ENCODE data around the gene ZNF575. TPM values are rescaled to one million over a fixed set of nuclear protein-coding genes. Genes with fewer than 3 reads are reported as not detected.
A peak's percentile ranks its signal among the peaks of the same experiment; 100 is the strongest.

Gene ZNF575
- total and polyA plus RNA-seq, 10 of the 15 experiments (the other 5 are each of a cell fraction or from before 2014, with no cell fraction given): 0.18 to 2.8 (median 0.75) TPM

GRCh38 chr19:43575156-43575950, 42.4 kb downstream of the ZNF575 start, which contains the start of the genes PINLYP and XRCC1:
TSS of gene PINLYP (plus strand) at chr19:43575801. CDS start at chr19:43577192, 1,391 bp downstream.
TSS of gene XRCC1 (minus strand) at chr19:43575527. CDS start at chr19:43575458, 69 bp downstream.
- Histone ChIP-seq H4K20me1 (ENCODE audit: control insufficient read depth, insufficient read depth) (no peaks in the 10 kb centered on the region), H3K27ac (ENCODE audit: control insufficient read depth, insufficient read depth) (peak within 1 kb of the TSS; percentile 78), H3K4me3 (peak within 1 kb of the TSS; percentile 95), H3K36me3 (ENCODE audit: control insufficient read depth in 2 of 2, insufficient read depth in 2 of 2, low read length in 1 of 2) (no peaks in the 10 kb centered on the region), H3K27me3 (replicated peaks in 1 of 2; ENCODE audit: control insufficient read depth in 2 of 2, insufficient read depth in 2 of 2, low read length in 1 of 2) (no peaks in the 10 kb centered on the region), H3K79me2 (ENCODE audit: control insufficient read depth, insufficient read depth, low read length) (peaks cover 9% of the 10 kb centered on the region), H3K4me2 (ENCODE audit: control insufficient read depth, insufficient read depth) (peak within 1 kb of the TSS; percentile 81), H3K9ac (ENCODE audit: control insufficient read depth, insufficient read depth, low read length) (peak within 1 kb of the TSS; percentile 87), H3K4me1 (ENCODE audit: control insufficient read depth, insufficient read depth, low read length) (peaks cover 5% of the 10 kb centered on the region), H3K9me3 (replicated peaks; ENCODE audit: control insufficient read depth, insufficient read depth, low read length) (no peaks in the 10 kb centered on the region), H2AFZ (ENCODE audit: control insufficient read depth, low read depth, low read length) (peak within 1 kb of the TSS; percentile 73)
- intact Hi-C loops (cut with micrococcal nuclease; ENCODE audit: unreplicated experiment) (loop anchor here (1.0 kb wide), 2 partner anchors 21 to 44 kb away; partner anchors contain the start of genes IRGQ, ZNF428 and ZNF576), in situ Hi-C loops (cut with MboI) (no loop called here)
- RAD21 ChIA-PET (ENCODE audit: unreplicated experiment): interaction anchor here (1.1 to 2.4 kb wide), 4 partner anchors 10 to 44 kb away, joined by 3 to 33 read pairs (median 4); partner anchors contain the start of genes IRGQ and ZNF576
- BruUV-seq (replicated peaks): no TSS peak
- FAIRE-seq (peak; percentile 98), ATAC-seq (peak; percentile 99), DNase-seq (ENCODE audit: low read depth, low spot score) (peak; percentile 93)
- WGBS (ENCODE audit: insufficient coverage, insufficient replicate concordance, low lambda C conversion rate, missing lambda C conversion rate): 1% methylated on average over 51 of the region's 51 CpGs
- POLR2A ChIA-PET: interaction anchor here (0.6 to 2.6 kb wide), 9 partner anchors 9 to 1455 kb away, joined by 3 to 22 read pairs (median 5); partner anchors contain the start of genes IRGQ, ZNF575 and ZNF576
- SMC1A ChIA-PET (ENCODE audit: uncharacterized antibody, unreplicated experiment): interaction anchor here (1.3 to 3.1 kb wide), 7 partner anchors 12 to 76 kb away, joined by 3 to 25 read pairs (median 6); partner anchors contain the start of genes IRGQ, ZNF575 and ZNF576
- CTCF ChIA-PET: interaction anchor here (0.7 to 9.0 kb wide), 9 partner anchors 10 to 128 kb away, joined by 3 to 99 read pairs (median 4); partner anchors contain the start of genes IRGQ, ZNF575 and ZNF576
- TF ChIP-seq SMAD1 (IDR thresholded peaks at IDR 0.05; ENCODE audit: low read depth, partially characterized antibody): no peak
- no peak for TF ChIP-seq ASH2L (IDR thresholded peaks at IDR 0.05; ENCODE audit: borderline replicate concordance, low read depth)
- TF ChIP-seq RUNX3 (IDR thresholded peaks at IDR 0.05; ENCODE audit: low read length): no peak
- peak; percentile 40 for TF ChIP-seq SIX5 (IDR thresholded peaks at IDR 0.05; ENCODE audit: low read depth, low read length, severe bottlenecking)
- TF ChIP-seq BCL11A (IDR thresholded peaks at IDR 0.05; ENCODE audit: low read depth, low read length): no peak
- no peak for TF ChIP-seq STAT3 (IDR thresholded peaks at IDR 0.05; ENCODE audit: low read depth, low read length)
- TF ChIP-seq IKZF2 (IDR thresholded peaks at IDR 0.05): peak in 1 of 2 experiments; percentile 41; a peak in 1 of 4 replicates
- TF ChIP-seq ZNF384 (IDR thresholded peaks at IDR 0.05; ENCODE audit: borderline replicate concordance, low read depth, low read length): no peak
- TF ChIP-seq RFX5 (IDR thresholded peaks at IDR 0.05; ENCODE audit: low read depth, low read length): peak; percentile 98
- TF ChIP-seq, protein P1, sequence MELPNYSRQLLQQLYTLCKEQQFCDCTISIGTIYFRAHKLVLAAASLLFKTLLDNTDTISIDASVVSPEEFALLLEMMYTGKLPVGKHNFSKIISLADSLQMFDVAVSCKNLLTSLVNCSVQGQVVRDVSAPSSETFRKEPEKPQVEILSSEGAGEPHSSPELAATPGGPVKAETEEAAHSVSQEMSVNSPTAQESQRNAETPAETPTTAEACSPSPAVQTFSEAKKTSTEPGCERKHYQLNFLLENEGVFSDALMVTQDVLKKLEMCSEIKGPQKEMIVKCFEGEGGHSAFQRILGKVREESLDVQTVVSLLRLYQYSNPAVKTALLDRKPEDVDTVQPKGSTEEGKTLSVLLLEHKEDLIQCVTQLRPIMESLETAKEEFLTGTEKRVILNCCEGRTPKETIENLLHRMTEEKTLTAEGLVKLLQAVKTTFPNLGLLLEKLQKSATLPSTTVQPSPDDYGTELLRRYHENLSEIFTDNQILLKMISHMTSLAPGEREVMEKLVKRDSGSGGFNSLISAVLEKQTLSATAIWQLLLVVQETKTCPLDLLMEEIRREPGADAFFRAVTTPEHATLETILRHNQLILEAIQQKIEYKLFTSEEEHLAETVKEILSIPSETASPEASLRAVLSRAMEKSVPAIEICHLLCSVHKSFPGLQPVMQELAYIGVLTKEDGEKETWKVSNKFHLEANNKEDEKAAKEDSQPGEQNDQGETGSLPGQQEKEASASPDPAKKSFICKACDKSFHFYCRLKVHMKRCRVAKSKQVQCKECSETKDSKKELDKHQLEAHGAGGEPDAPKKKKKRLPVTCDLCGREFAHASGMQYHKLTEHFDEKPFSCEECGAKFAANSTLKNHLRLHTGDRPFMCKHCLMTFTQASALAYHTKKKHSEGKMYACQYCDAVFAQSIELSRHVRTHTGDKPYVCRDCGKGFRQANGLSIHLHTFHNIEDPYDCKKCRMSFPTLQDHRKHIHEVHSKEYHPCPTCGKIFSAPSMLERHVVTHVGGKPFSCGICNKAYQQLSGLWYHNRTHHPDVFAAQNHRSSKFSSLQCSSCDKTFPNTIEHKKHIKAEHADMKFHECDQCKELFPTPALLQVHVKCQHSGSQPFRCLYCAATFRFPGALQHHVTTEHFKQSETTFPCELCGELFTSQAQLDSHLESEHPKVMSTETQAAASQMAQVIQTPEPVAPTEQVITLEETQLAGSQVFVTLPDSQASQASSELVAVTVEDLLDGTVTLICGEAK (IDR thresholded peaks at IDR 0.05; ENCODE audit: borderline replicate concordance): no peak
- TF ChIP-seq ZNF217 (IDR thresholded peaks at IDR 0.05): no peak
- TF ChIP-seq PBX3 (IDR thresholded peaks at IDR 0.05; ENCODE audit: insufficient replicate concordance, low read depth, low read length): no peak
- TF ChIP-seq, protein P2, sequence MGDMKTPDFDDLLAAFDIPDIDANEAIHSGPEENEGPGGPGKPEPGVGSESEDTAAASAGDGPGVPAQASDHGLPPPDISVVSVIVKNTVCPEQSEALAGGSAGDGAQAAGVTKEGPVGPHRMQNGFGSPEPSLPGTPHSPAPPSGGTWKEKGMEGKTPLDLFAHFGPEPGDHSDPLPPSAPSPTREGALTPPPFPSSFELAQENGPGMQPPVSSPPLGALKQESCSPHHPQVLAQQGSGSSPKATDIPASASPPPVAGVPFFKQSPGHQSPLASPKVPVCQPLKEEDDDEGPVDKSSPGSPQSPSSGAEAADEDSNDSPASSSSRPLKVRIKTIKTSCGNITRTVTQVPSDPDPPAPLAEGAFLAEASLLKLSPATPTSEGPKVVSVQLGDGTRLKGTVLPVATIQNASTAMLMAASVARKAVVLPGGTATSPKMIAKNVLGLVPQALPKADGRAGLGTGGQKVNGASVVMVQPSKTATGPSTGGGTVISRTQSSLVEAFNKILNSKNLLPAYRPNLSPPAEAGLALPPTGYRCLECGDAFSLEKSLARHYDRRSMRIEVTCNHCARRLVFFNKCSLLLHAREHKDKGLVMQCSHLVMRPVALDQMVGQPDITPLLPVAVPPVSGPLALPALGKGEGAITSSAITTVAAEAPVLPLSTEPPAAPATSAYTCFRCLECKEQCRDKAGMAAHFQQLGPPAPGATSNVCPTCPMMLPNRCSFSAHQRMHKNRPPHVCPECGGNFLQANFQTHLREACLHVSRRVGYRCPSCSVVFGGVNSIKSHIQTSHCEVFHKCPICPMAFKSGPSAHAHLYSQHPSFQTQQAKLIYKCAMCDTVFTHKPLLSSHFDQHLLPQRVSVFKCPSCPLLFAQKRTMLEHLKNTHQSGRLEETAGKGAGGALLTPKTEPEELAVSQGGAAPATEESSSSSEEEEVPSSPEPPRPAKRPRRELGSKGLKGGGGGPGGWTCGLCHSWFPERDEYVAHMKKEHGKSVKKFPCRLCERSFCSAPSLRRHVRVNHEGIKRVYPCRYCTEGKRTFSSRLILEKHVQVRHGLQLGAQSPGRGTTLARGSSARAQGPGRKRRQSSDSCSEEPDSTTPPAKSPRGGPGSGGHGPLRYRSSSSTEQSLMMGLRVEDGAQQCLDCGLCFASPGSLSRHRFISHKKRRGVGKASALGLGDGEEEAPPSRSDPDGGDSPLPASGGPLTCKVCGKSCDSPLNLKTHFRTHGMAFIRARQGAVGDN (IDR thresholded peaks at IDR 0.05): no peak; the same call in 1 of the 2 replicates

Data from GM12878 (cell line).